ENCODE measurements around the gene KCNQ1.

KCNQ1 gene

DNA sequence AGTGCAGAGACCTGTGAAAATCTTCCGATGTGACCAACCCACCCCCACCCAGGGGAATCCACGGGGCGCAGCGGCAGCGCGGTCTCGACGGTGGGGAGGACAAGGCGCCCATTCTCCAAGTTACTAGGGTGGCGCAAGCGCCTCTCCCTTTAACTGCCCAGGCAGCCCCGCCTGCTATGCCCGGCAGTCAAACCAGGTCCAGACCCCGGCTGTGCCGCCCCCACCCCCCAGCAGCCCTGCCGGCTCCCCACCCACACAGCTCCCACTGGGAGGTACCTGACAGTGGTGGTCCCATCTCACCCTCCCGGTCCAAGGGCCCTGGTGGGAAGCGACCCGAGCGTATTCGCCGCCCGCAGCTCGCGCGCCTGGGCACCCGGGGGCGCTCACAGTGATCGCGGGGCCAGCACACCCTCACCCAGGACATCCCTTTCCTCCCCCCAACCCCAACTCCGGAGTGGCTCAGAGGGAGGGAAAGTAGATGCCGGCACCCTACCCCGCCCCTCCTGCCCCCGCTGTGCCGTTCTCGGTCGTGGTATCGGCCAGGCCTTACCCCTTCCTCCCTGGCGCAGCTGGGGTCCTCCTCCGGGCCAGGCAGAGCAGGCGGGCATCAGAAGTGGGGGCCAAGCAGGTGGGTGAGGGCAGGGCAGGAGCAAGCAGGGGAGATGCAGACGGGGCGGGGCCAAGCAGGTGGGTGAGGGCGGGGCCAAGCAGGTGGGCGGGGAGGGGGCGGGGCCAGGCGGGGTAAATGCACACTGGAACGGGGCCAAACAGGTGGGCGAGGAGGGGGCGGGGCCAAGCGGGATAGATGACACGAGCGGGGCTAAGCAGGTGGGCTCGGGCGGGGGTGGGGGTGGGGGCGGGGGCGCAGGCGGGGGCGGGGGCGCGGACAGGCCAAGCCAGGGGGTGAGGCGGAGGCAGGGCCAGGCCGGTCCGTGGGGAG is 657 bp upstream of the KCNQ1 start, which contains the start of gene TRPM5:
Gene TRPM5 (minus strand): TSS at position 634 of the 940 bp plus-strand sequence. CDS start 21,478 bp downstream, outside the sequence.
- peak; percentile 78 for DNase-seq

DNA sequence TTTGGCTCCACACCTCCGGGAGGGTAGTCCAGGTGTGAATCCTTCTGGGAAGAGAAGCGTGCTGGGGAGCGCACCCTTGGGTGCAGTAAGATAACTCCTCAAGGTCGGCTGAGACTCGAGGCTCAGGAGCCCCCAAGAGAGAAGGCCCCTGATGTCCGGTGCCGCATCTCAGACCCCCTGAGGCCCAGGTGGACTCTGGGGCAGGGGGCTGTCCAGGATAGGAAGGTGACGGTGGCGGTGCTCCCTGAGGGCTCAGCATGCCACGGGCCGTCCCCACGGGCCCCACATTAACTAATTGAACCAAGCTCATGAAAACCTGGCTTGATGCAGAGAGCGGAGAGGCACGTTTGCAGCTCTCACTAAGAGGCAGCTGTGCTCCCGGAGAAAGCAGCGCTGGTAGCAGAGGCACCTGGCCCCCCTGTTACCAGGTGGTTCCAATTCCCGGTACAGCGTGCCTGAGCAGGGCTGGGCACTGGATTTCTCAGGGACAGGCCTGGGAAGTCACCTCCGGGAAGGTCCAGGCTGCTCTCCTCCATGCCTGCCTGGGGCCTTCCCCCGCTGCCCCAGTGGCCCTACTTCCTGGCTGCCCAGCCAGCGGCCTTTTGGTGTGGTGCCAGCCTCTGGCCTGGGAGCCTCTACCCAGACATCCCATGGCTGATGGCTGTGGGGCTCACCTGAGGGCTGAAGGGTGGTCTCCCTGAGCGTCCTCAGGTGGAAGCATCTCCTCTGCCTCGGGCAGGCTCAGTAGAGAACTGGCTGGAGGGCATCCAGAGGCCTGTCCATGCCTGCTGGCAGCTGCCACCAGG is 1.1 kb downstream of the KCNQ1 start:
- no peak for DNase-seq

DNA sequence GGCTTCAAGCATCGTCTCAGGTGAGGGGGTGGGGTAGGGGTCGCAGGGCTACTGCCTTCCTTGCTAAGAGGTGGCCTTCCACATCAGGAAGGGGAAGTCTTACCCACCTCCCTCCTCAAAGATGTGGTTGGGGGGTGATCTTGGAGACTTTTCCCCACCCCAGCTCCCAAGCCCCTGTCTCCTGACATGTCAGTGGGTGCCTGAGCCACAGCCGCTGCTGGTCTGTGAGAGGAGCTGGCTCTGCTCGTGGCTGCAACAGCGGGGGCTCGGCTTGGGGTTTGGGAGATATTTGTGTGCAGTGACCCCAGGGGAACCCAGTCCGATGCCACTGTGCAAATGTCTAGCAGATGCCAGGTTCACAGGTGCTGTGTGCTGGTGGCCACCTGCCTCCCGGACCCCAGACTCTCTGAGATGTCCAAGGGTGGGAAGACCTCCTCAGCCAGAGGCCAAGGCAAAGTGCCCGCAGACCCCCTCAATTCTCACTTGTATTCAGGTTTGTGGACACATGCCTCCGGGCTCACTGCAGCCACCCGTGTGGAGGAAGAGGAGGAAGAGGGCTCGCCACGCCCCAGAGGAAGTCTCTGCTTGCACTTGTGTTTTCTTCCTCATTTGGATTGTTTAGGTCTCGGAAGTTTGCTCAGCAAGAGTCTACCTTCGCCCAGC is 1.9 kb downstream of the KCNQ1 start:
- DNase-seq: no peak

DNA sequence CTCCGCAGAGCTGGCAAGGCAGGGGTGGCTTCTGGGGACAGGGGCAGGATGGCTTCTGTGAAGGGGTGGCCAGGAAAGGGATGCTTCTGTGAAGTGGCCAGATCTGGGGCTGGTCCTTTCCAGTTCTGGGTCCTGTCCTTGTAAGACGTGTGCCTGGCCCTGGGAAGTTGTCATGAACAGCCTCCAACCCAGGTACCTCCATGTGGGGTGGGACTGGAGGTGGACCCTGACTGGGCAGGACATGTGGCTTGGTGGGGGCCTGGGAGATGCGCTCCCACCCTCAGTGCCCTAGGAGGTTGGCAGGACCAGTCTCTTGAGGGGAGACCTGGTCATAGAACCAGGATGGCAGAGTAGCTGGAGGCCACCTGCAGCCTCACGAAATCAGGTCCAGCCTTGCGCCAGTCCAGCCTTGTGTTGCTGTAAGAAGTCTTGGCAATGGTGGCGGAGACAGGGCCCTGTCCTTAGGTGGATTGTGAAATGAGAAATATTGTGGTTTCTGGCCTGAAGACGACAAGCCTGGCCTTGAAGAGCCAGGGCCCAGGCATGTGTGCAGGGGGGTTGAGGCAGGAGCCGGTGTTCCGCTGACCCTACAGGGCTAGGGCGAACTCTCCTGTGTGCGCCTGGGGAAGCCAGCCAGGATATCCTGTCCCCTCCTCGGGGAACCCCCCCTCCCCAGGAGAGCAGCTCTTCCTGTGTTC is 2.6 kb downstream of the KCNQ1 start:
- DNase-seq: no peak

DNA sequence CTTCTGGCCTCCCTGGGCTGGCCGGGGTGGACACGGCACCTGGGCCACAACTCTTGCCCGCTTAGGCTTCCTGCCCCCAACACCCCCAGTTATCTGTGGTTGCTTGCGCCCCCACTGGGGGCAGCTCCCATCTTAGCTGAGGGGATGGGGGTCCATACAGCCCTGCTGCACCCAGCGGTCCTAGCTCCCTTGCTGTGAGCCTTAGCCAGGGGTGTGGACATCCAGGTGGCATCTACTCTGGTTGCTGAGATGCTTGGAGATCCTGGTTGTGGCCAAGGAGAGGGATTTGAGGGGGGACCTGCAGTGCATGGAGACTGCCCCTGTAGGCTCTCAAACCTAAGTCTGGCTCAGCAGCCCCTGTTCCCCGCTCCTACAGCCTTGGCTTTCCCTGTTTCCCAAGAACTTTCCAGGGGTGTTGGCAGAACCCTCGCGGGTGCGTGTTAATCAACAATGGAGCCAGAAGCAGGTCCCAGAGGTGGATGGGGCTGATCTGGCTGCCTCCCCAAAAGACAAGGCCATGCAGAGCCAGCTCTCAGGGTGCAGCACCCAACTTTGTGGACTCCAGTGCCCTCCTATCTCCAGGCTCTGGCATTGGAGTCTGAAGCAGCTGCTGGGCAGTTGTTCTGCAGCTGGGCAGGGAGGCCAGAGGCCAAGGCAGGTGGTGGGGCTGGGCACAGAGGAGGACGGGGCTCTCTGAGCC is 3.3 kb downstream of the KCNQ1 start:
- DNase-seq: no peak

DNA sequence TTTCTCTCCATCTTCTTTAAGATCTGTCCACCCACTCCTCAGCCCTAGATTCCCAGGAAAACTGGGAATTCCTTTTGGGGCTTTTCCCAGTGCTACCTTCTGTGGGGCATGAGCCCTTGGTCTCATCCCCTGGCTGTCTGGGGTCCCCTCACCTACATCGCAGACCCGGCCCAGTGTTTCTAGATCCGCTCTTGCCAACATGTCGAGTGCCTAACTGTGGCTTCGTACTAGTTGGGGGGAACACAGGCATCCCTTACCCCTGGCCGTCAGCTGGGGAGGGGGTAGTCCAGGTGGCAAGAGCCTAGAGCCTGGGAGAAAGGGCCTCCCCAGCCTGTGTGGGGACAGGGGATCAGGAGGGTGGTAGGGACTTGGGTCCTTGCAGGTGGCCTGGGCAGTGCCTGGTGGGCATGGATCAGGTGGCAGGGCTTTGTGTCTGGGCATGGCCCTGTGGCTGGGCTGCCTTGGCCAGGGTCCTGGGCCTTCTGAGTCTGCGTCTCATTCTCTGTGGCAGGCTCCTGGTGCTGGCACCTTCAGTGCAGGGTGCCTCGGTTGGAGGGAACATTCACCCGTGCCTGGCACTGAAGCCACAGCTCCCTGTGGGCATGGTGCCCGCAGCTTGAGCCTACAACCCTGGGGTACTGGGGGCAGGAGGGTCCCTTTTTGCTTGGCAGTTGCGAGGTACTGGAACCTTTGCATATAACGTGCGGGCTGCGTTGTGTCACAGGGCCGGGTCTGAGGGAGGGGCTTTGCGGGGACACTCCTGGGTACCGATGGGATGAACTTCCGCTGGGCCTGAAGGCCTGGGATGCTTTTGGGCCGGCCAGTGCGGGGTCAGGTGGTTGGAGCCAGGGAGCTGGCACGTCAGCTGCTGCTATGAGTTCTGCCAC is 4.1 kb downstream of the KCNQ1 start:
- no peak for DNase-seq

DNA sequence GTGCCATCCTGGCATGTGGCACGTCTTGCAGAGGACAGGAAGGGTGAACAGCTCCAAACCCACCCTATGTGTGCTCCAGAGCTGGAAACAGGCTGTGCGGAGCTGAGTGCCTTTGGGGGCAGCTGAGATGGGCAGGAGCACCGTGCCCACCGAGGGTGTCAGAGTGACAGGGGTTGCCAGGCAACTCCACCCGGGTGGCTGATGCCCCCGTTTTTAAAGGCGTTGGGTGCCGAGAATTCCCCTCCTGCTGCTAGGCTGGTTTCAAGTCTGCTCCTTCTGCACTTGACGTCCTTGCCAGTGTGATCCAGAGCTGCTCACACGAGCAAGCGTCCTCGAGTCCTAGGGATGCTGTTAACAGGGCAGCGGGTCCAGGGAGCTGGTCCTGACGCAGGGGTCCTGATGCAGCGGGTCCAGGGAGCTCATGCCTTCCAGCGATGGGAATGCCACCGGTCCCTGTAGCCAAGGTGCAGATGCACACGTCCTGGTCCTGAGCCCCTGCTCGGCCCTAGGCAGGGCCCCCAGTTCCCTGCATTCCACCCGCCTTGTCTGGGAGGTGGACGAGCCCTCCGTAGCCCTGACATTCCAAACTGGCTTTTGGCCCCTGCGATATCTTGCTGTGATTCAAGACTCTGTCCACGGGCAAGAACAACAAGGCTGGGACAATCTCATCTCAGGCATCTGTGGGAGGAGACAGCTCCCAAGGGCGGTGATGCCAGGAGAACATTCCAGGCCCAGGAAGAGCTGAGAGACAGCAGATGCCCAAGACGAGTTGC is 4.9 kb downstream of the KCNQ1 start:
- DNase-seq: no peak

DNA sequence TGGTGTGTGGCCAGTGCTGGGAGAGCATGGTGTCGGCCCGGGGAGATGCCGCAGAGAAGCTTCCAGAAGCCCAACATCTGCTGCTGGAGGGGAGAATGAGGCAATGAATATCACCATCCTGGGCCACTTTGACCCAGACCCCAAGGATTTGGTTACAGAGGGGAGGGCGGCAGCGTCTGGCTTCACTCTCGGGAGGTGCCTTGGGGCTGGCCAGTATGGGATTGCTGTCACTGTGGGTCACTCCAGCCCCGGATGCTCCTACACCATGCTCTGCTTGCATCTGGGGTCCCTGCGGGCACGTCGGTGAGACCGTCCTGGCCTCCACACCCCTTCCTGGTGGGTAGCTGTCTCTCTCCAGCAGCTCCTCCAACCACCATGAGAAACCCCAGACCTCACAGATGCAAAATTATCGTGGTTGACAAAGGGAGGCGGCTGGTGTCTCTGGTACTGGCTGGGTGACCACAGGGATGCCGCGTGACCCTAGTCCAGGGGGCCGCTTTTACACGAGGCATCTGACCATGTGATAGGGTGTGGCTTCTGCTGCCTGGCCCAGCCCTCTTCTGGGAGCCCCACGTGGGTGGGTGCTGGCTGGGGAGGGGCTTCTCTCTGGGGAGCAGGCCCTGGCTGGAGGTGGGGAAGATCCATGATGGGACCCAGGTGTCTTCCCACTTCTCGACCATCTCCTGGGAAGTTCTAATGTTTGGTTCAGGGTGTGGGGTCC is 5.7 kb downstream of the KCNQ1 start:
- DNase-seq: no peak

DNA sequence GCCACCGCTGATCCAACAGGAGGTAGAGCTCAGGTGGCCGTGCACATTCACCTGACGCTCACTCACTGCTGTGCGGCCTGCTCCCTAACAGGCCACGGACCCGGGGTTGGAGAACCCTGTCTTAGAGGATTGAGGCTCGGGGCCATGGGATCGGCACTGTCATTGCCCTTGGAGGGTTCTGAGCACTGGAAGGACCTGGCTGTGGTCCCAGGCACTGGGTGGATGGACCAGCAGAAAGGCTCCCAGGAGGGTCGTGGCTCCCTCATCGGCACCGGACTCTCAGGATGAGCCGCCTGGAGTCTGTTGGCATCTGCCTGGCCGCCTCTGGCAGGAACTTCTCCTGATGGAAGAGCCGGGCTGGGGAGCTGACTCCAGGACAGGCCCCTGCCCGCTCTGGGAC is 6.5 kb downstream of the KCNQ1 start:
- no peak for DNase-seq

DNA sequence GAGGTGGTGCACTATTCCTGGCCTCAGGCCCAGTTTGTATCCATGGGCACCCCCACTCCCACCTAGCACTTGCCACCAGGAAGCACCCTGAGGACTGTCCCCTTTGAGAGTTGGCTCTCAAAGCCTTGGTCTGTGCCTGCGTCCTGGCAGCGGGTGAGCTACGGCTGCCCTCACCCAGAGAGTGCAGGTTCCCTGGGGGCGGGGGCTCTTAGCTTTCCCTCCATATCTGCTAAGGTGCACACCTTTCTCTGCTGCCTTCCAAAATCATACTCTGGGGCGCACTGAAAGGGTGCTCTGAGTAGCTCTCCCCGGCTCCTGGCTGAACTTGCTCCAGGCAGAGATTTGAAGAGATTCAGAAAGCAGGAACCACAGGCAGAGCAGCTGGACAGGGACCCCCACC is 7.1 kb downstream of the KCNQ1 start:
- no peak for DNase-seq

DNA sequence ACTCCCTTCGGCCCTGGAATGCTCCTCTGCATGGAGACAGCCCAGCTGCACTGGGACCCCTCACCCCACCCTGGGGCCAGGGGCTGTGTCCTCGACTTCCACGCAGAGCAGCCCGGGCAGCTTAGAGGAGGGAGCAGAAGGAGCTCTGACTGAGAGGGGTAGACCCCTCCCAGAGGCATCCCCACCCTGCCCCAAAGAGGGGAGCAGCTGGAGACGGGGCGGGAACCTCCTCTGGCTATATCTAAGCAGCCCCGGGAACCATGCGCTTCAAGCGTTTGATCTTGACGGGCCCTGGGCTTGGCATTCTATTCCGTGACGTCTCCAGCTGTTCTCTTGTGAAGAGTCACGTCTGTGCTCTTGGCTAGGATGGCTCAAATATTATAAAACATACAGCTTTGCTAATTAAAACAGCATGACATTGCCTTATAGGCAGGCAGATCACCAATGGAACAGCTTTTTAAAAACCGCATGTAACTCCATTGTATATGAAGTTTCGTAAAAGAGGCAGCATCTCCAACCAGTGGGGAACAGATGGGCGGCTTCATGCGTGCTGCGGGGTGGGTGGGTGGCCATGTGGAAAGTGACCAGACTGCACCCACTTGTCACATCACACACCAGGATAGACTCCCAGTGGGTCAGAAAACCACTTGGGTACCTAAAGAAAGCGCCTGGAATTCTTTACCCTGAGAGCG is 7.7 kb downstream of the KCNQ1 start:
- no peak for DNase-seq

DNA sequence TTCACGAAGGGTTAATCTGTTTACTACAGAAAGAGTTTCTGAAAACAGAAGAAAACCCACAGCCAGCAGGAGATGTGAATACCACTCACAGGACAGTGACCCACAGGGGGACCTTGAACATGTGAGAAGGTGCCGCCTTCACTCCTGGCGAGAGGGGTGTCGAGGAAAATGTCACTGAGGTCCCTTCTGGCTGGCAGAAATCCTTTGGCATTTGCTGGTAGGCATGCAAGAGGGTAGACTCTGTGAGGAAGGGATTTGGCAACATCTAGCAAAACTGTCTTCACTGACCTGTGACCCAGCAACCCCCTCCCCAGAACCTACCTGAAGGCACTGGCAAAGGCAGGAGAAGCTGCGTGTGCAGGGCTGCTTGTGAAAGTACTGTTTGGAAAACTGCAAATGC is 8.6 kb downstream of the KCNQ1 start:
- DNase-seq: no peak

DNA sequence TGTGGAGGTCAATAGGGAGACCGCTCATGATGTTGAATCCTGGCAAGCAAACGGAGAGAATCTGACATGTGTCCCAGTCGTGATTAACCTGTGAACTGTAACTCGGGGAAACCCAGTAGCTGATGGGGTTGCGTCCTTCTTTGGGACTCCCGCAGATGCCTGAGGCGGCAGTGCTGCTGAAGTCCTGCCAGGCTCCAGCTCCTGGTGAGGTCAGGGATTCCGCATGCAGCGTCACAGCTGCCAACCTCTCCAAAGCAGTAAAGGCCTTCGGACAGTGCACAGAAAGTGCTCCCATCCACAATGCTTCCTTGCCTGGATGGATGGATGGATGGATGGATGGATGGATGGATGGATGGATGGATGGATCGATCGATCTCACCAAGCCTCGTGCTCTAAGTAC is 13.5 kb downstream of the KCNQ1 start:
- DNase-seq: no peak

DNA sequence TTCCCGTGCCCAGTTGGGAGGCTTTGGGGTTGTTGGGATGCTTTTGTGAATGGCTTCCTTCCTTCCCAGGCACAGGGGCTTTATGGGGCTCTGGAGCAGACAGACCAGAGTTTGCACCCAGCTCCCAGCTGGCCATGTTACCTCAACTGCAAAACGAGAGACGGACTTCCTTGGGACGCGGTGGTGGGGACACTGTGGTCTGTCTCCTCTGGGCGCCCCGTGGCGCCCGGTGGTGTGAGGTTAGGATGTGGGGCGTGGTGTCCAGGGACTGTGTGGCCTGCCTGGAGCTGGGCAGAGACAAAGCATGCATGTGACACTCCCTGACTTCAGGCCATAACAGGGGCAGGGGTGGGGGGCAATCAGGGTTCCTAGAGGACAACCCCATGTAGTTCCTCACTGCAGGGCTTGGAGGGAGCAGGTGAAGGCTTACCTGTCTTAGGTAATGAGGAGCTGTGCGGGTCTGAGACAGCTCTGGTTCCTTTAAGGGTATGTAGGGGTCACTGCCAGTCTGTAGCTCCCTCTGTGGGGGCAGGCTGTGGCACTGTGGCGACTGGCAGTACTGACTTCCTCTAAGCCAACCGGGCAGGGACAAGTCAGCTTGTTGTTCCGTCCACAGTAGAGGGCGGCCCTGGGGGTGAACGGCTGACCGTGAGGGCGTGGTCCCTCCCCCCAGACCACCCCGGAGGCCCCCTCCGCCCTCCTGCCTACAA is 14.4 kb downstream of the KCNQ1 start:
- no peak for DNase-seq

DNA sequence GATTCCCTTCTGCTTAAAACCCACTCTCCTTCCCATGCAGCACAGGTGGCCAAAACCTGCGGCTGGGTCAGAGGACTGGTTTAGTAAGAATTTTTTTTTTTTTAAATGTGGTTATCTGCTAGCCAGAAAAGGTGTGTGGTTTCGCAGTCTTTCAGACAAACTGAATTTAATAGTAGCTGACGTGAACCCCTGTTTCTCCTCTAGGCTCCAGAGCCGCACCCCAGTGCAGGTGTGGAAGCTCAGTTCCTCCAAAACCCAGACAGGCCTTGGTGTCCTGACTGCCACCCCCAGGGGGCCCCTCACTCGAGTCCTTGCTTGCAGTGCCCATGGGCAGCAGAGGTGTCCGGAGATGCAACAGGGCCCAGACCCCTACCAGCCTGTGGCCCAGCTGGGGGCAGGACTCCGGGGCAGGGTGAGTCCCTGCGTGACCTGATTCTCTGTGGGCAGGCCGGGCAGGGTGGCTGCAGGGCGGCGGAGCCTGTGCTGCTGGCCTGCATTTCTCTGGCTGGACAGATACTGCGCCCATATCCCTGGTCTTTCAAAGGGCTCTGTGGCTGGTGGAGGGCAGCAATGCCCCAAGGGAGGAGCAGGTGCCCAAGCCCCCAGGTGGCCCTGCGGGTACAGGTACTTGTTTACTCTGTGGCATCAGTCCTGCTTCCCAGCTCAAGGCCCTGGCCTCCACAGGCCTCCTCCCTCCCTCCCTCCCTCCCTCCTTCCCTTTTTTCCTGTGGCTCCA is 15.2 kb downstream of the KCNQ1 start:
- DNase-seq: no peak

DNA sequence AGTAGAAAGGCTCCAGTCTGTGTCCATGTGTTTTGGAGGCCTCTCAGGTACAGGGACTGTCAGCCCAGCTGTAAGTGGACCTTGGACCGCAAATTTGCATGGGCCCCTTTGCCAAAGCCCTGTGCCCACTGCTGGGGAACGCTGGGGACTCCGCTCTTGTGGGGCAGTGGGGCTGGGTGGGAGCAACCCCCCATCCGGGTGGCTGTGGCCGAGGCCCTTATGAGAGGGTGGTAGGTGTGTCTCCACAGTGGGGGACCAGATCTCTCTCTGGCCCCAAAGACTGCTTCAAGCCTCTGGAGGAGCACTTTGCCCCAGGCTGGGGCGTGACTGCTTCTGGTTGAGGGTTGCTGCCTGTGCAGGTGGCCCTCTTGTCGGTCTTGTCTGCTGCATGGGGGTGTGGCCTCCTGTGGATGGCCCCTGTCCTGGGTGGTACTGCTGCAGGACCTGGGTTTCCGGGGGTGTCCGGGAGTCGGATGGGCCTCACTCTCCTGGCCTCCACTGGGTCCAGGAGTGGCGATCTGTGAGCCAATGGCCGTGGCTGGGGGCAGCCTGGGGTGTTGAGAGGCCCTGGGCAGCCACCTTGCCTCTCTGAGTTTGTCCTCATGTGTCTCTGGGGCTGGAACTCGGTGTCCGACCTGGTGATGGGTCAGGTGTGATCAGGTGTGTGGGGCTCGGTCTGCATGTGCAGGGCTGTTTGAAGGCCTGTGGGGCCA is 15.9 kb downstream of the KCNQ1 start:
- DNase-seq: no peak

Data from stimulated activated CD4-positive, alpha-beta T cell treated with anti-CD3 and anti-CD28 coated beads, Interleukin-1b, Interleukin-23, amount 100 ng/mL, for 48 hours (primary cell).